DMS79 (cell line): ENCODE results near the gene ANKRD11.
"Not testable (repeated sequence)": the region's sequence is repeated elsewhere in the genome, so short reads cannot be mapped to it uniquely, and the experiment has no call there.

ENCODE experiments used
- DNase-seq: peaks from one replicate; lab custom pipeline; 2025; lab: John Stamatoyannopoulos, UW

Gene ANKRD11

GRCh38 chr16:89328412-89329400 is 161.7 kb downstream of the ANKRD11 start:
- DNase-seq, result not testable (repeated sequence)

- no peak for DNase-seq
These were observed 163.6 kb downstream of the ANKRD11 start for GRCh38 chr16:89326721-89327120.

- no peak for DNase-seq
These were observed 164.4 kb downstream of the ANKRD11 start for GRCh38 chr16:89325861-89326471.

GRCh38 chr16:89324056-89325010 is 166.0 kb downstream of the ANKRD11 start:
- DNase-seq, result no peak

GRCh38 chr16:89323120-89323960 is 167.0 kb downstream of the ANKRD11 start:
- no peak for DNase-seq

GRCh38 chr16:89322321-89323119 is 167.8 kb downstream of the ANKRD11 start:
- DNase-seq, result peak; percentile 81

GRCh38 chr16:89320782-89321501 is 169.4 kb downstream of the ANKRD11 start:
- DNase-seq, result peak; percentile 43

GRCh38 chr16:89319886-89320781 is 170.2 kb downstream of the ANKRD11 start:
- DNase-seq, result no peak

- no peak for DNase-seq
These were observed 170.8 kb downstream of the ANKRD11 start for GRCh38 chr16:89319631-89319885.

- DNase-seq, result no peak
These were observed 171.3 kb downstream of the ANKRD11 start for GRCh38 chr16:89318871-89319630.

- no peak for DNase-seq
These were observed 172.0 kb downstream of the ANKRD11 start for GRCh38 chr16:89318430-89318758.

GRCh38 chr16:89317729-89318429 is 172.5 kb downstream of the ANKRD11 start:
- DNase-seq, result no peak

- DNase-seq, result no peak
These were observed 173.2 kb downstream of the ANKRD11 start for GRCh38 chr16:89317101-89317671.

- DNase-seq, result no peak
These were observed 173.7 kb downstream of the ANKRD11 start for GRCh38 chr16:89316701-89317100.

GRCh38 chr16:89315791-89316581 is 174.4 kb downstream of the ANKRD11 start:
- DNase-seq, result no peak

GRCh38 chr16:89315271-89315670 is 175.1 kb downstream of the ANKRD11 start:
- no peak for DNase-seq
